ENCODE measurements around the gene TRIP13.

DNA sequence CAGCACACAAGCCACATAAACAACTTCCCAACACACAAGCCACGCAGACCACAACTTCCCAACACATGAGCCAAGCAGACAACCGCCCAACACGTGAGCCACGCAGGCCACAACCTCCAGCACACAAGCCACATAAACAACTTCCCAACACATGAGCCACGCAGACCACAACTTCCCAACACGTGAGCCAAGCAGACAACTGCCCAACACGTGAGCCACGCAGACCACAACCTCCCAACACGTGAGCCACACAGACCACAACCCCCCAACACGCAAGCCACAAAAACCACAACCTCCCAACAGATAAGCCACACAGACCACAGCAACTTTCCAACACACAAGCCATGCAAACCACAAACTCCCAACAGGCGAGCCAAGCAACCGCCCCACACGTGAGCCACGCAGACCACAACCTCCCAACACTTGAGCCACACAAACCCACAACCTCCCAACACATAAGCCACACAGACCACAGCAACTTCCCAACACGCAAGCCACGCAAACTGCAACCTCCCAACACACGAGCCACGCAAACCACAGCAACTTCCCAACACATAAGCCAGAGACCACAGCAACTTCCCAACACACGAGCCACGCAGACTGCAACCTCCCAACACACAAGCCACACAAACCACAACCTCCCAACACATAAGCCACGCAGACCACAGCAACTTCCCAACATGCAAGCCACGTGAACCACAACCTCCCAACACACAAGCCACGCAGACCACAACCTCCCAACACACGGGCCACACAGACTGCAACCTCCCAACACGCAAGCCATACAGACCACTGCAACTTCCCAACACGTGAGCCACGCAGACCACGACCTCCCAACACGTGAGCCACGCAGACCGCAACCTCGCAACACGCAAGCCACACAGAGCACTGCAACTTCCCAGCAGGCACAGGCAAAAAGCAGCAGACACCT lies 10.2 kb upstream of the TRIP13 start:
- TF ChIP-seq, protein P1, sequence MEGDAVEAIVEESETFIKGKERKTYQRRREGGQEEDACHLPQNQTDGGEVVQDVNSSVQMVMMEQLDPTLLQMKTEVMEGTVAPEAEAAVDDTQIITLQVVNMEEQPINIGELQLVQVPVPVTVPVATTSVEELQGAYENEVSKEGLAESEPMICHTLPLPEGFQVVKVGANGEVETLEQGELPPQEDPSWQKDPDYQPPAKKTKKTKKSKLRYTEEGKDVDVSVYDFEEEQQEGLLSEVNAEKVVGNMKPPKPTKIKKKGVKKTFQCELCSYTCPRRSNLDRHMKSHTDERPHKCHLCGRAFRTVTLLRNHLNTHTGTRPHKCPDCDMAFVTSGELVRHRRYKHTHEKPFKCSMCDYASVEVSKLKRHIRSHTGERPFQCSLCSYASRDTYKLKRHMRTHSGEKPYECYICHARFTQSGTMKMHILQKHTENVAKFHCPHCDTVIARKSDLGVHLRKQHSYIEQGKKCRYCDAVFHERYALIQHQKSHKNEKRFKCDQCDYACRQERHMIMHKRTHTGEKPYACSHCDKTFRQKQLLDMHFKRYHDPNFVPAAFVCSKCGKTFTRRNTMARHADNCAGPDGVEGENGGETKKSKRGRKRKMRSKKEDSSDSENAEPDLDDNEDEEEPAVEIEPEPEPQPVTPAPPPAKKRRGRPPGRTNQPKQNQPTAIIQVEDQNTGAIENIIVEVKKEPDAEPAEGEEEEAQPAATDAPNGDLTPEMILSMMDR (IDR thresholded peaks at IDR 0.05; ENCODE audit: low read length): no peak
- TF ChIP-seq EZH2phosphoT487 (IDR thresholded peaks at IDR 0.05; ENCODE audit: low read length): no peak

Data from MM.1S (cell line).